Thymus (tissue), 11 donors: ENCODE measurements around the gene DIAPH1. TPM values are rescaled to one million over a fixed set of nuclear protein-coding genes. Genes with fewer than 3 reads are reported as not detected.

Experiments
- DNase-seq, 9 donors: peaks; one replicate each; pipeline ENCODE4 v3.0.0-alpha.2; 2013; ENCODE audit warnings: low spot score in 9 of 9, low read depth in 6 of 9, missing footprints in 1 of 9
- H3K27ac ChIP-seq, 2 donors: one replicate each; pipeline ENCODE4 v1.5.1; 2013; ENCODE audit warnings: control low read depth in 1 of 2, low read depth in 1 of 2, low read length in 1 of 2, mild to moderate bottlenecking in 1 of 2, moderate library complexity in 1 of 2
- H3K27me3 ChIP-seq, 2 donors: one replicate each; pipeline ENCODE4 v1.5.1; 2013; ENCODE audit warnings: low read length in 1 of 2; ENCODE audit not compliant: control insufficient read depth in 2 of 2, insufficient read depth in 1 of 2
- H3K36me3 ChIP-seq, 2 donors: one replicate each; pipeline ENCODE4 v1.5.1; 2013; ENCODE audit warnings: low read length in 1 of 2, mild to moderate bottlenecking in 1 of 2, moderate library complexity in 1 of 2; ENCODE audit not compliant: control insufficient read depth in 2 of 2, insufficient read depth in 2 of 2
- H3K4me1 ChIP-seq, 2 donors: one replicate each; pipeline ENCODE4 v1.5.1; 2013; ENCODE audit warnings: low read length in 2 of 2; ENCODE audit not compliant: control insufficient read depth in 2 of 2, insufficient read depth in 2 of 2
- H3K4me3 ChIP-seq, 2 donors: one replicate each; pipeline ENCODE4 v1.5.1; 2013; ENCODE audit warnings: low read length in 2 of 2, control low read depth in 1 of 2, mild to moderate bottlenecking in 1 of 2
- H3K9me3 ChIP-seq, 2 donors: one replicate each; pipeline ENCODE4 v1.5.1; 2013; ENCODE audit warnings: low read length in 1 of 2, mild to moderate bottlenecking in 1 of 2; ENCODE audit not compliant: control insufficient read depth in 2 of 2, insufficient read depth in 1 of 2
- WGBS: extraction: QIAGEN DNeasy Blood & Tissue Kit; methylation state at CpG from one replicate; pipeline ENCODE4 v1.1.7; 2013; 5-methylcytosine and 5-hydroxymethylcytosine counted together
- polyA plus RNA-seq: library from polyadenylated mRNA; stranded (reverse); fragments of 200-250 nt; gene quantifications from one replicate; pipeline ENCODE4 v1.2.3, GENCODE V29; 2013
- total RNA-seq: library from RNA; stranded (reverse); fragments of 120-200 nt; gene quantifications from one replicate; pipeline ENCODE4 v1.2.4, GENCODE V29; 2013
- donor health status: healthy.

The DIAPH1 gene
- total and polyA plus RNA-seq, 2 donors = 28.0 to 80.0 TPM

DNA sequence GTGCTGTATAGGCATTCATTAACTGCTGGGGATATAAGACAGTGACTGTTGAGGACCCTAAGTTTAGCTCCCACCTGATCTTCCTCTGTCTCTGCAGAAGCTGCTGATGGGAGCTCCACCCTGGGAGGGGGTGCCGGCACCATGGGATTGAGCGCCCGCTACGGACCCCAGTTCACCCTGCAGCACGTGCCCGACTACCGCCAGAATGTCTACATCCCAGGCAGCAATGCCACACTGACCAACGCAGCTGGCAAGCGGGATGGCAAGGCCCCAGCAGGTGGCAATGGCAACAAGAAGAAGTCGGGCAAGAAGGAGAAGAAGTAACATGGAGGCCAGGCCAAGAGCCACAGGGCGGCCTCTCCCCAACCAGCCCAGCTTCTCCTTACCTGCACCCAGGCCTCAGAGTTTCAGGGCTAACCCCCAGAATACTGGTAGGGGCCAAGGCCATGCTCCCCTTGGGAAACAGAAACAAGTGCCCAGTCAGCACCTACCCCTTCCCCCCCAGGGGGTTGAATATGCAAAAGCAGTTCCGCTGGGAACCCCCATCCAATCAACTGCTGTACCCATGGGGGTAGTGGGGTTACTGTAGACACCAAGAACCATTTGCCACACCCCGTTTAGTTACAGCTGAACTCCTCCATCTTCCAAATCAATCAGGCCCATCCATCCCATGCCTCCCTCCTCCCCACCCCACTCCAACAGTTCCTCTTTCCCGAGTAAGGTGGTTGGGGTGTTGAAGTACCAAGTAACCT, 107.8 kb downstream of the DIAPH1 start:
- Histone ChIP-seq H3K4me3 (no peak overlapping the region), H3K27ac (no peak overlapping the region), H3K36me3 (peaks cover 10 to 11% of the 10 kb centered on the region in 2 donors), H3K9me3 (no peaks in the 10 kb centered on the region), H3K27me3 (peaks cover 0 to 51% of the 10 kb centered on the region in 2 donors), H3K4me1 (peaks cover 10 to 63% of the 10 kb centered on the region in 2 donors)
- WGBS = 93% methylated on average over 14 of the region's 14 CpGs
- DNase-seq = no peak

DNA sequence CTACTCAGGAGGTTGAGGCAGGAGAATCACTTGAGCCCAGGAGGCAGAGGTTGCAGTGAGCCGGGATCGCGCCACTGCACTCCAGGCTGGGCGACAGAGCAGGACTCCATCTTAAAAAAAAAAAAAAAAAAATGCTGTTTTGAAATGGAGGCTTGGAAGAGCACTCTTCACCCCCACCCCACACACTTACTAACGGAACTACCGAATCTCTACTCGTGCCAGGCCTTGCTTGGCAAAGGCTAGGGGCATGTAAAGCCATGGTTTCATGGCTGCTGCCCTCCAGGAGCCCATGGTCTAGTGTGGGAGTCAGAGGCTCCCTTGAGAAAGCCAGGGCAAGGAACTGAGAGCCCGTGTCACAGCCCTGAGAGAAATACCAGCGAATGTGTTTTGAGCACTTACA, 108.6 kb downstream of the DIAPH1 start:
- no peak for DNase-seq
- H3K36me3 ChIP-seq = peaks cover 2 to 5% of the 10 kb centered on the region in 2 donors
- no peaks in the 10 kb centered on the region for H3K9me3 ChIP-seq
- WGBS = 98% methylated on average over 9 of the region's 9 CpGs
- peaks cover 10 to 56% of the 10 kb centered on the region in 2 donors for H3K4me1 ChIP-seq
- H3K27ac ChIP-seq = no peak overlapping the region
- peaks cover 0 to 51% of the 10 kb centered on the region in 2 donors for H3K27me3 ChIP-seq
- H3K4me3 ChIP-seq = no peak overlapping the region

GRCh38 chr5:141508798-141509611, 109.8 kb downstream of the DIAPH1 start:
- H3K4me3 ChIP-seq = no peak overlapping the region
- DNase-seq = no peak
- peak overlapping the region; percentile 36 to 43 for H3K27ac ChIP-seq
- H3K36me3 ChIP-seq = no peaks in the 10 kb centered on the region
- WGBS = 41% methylated on average over 23 of the region's 23 CpGs
- no peaks in the 10 kb centered on the region for H3K9me3 ChIP-seq
- peaks cover 0 to 45% of the 10 kb centered on the region in 2 donors for H3K27me3 ChIP-seq
- peaks cover 4 to 44% of the 10 kb centered on the region in 2 donors for H3K4me1 ChIP-seq

- H3K27ac ChIP-seq = peak overlapping the region in 1 of 2 donors; percentile 47
- no peak overlapping the region for H3K4me3 ChIP-seq
- H3K36me3 ChIP-seq = no peaks in the 10 kb centered on the region
- peaks cover 2 to 38% of the 10 kb centered on the region in 2 donors for H3K4me1 ChIP-seq
- H3K27me3 ChIP-seq = peaks cover 0 to 40% of the 10 kb centered on the region in 2 donors
- H3K9me3 ChIP-seq = no peaks in the 10 kb centered on the region
- DNase-seq = no peak
- 84% methylated on average over 9 of the region's 9 CpGs for WGBS
Observed at GRCh38 chr5:141508440-141508797, 110.4 kb downstream of the DIAPH1 start.

GRCh38 chr5:141507387-141508091, 111.3 kb downstream of the DIAPH1 start:
- no peaks in the 10 kb centered on the region for H3K9me3 ChIP-seq
- DNase-seq = no peak
- H3K4me1 ChIP-seq = peaks cover 2 to 29% of the 10 kb centered on the region in 2 donors
- H3K27me3 ChIP-seq = peaks cover 0 to 31% of the 10 kb centered on the region in 2 donors
- no peaks in the 10 kb centered on the region for H3K36me3 ChIP-seq
- H3K27ac ChIP-seq = peak overlapping the region in 1 of 2 donors; percentile 53
- no peak overlapping the region for H3K4me3 ChIP-seq
- WGBS = 81% methylated on average over 11 of the region's 11 CpGs

DNA sequence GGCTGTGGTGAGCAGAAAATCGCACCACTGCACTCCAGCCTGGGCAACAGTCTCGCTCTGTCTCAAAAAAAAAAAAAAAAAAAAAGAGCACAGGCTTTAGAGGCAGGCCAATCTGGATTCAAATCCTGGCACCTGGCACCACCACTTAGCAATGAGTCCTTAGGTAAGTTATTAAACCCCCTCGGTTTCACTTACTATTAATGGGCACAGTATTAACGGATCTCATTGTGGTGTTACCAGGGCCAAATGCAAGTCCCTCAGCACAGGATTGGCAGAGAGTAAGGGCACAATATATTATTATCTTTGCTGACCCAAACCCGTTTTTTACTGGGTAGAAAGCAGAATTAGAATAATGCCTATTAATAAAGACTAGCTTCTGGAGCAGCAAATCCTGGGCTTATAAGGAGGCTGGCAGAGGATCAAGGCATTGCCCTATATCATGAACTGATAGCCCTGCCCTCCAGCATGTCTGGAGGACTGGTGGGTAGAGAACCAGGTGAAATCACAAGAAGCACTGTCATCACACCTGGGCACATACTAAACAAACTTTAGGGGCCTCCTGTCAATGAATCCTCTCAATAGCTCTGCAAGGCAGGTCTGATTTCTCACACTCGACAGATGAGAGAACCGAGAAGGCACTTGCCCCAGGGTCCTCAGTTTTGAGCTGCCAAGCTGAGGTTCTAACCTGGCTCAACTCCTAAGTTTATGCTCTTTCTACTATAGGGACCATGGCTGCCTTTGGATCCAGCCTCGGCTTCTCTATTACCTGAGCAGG, 112.2 kb downstream of the DIAPH1 start:
- Histone ChIP-seq H3K27ac (no peak overlapping the region), H3K9me3 (no peaks in the 10 kb centered on the region), H3K4me3 (no peak overlapping the region), H3K27me3 (peaks cover 0 to 24% of the 10 kb centered on the region in 2 donors), H3K4me1 (peaks cover 0 to 24% of the 10 kb centered on the region in 2 donors), H3K36me3 (no peaks in the 10 kb centered on the region)
- 95% methylated on average over 8 of the region's 8 CpGs for WGBS
- DNase-seq = no peak

- H3K9me3 ChIP-seq = no peaks in the 10 kb centered on the region
- H3K27me3 ChIP-seq = peaks cover 0 to 16% of the 10 kb centered on the region in 2 donors
- 94% methylated on average over 4 of the region's 4 CpGs for WGBS
- no peaks in the 10 kb centered on the region for H3K36me3 ChIP-seq
- H3K4me3 ChIP-seq = no peak overlapping the region
- peaks cover 0 to 19% of the 10 kb centered on the region in 2 donors for H3K4me1 ChIP-seq
- DNase-seq = no peak
- no peak overlapping the region for H3K27ac ChIP-seq
Observed at GRCh38 chr5:141504216-141504615, 114.6 kb downstream of the DIAPH1 start.

- H3K27me3 ChIP-seq = peaks cover 0 to 11% of the 10 kb centered on the region in 2 donors
- no peak overlapping the region for H3K4me3 ChIP-seq
- 97% methylated on average over 2 of the region's 2 CpGs for WGBS
- DNase-seq = no peak
- H3K36me3 ChIP-seq = no peaks in the 10 kb centered on the region
- H3K9me3 ChIP-seq = no peaks in the 10 kb centered on the region
- no peak overlapping the region for H3K27ac ChIP-seq
- peaks cover 0 to 14% of the 10 kb centered on the region in 2 donors for H3K4me1 ChIP-seq
Observed at GRCh38 chr5:141503681-141504080, 115.1 kb downstream of the DIAPH1 start.
